Ectodermal cell (in vitro differentiated cells): ENCODE data around the gene ALDH4A1.

Experiments
- H3K27ac ChIP-seq: 2 replicates; pipeline ENCODE4 v1.7.0; 2013; ENCODE audit warnings: mild to moderate bottlenecking, low read depth, low read length; ENCODE audit not compliant: insufficient read depth, poor library complexity, severe bottlenecking
- H3K27me3 ChIP-seq: 2 replicates; pipeline ENCODE4 v1.7.0; 2013; ENCODE audit warnings: mild to moderate bottlenecking, low read length; ENCODE audit not compliant: insufficient read depth, control insufficient read depth, poor library complexity, severe bottlenecking
- H3K36me3 ChIP-seq: one replicate; pipeline ENCODE4 v1.7.0; 2013; ENCODE audit warnings: low read length; ENCODE audit not compliant: control insufficient read depth, insufficient read depth
- H3K4me1 ChIP-seq: one replicate; pipeline ENCODE4 v1.7.0; 2013; ENCODE audit warnings: low read length; ENCODE audit not compliant: control insufficient read depth, insufficient read depth
- H3K4me3 ChIP-seq: 2 replicates; pipeline ENCODE4 v1.7.0; 2013; ENCODE audit warnings: low read depth, low read length, control low read depth; ENCODE audit not compliant: insufficient read depth
- H3K9me3 ChIP-seq: 2 replicates; pipeline ENCODE4 v1.7.0; 2013; ENCODE audit warnings: mild to moderate bottlenecking, low read length, moderate library complexity; ENCODE audit not compliant: control insufficient read depth
- WGBS, 2 experiments: methylation state at CpG; one replicate each; pipeline ENCODE4 v1.1.7; 2013; ENCODE audit warnings: missing lambda C conversion rate in 2 of 2; 5-methylcytosine and 5-hydroxymethylcytosine counted together

ALDH4A1 gene

GRCh38 chr1:18884419-18884717 lies 18.0 kb downstream of the ALDH4A1 start:
- Histone ChIP-seq H3K4me1 (peaks cover 7% of the 10 kb centered on the region), H3K27me3 (no peaks in the 10 kb centered on the region), H3K9me3 (no peaks in the 10 kb centered on the region), H3K27ac (no peak overlapping the region), H3K36me3 (no peaks in the 10 kb centered on the region), H3K4me3 (no peak overlapping the region)
- WGBS, 2 experiments: 73 to 79% methylated on average over 4 of the region's 4 CpGs

DNA sequence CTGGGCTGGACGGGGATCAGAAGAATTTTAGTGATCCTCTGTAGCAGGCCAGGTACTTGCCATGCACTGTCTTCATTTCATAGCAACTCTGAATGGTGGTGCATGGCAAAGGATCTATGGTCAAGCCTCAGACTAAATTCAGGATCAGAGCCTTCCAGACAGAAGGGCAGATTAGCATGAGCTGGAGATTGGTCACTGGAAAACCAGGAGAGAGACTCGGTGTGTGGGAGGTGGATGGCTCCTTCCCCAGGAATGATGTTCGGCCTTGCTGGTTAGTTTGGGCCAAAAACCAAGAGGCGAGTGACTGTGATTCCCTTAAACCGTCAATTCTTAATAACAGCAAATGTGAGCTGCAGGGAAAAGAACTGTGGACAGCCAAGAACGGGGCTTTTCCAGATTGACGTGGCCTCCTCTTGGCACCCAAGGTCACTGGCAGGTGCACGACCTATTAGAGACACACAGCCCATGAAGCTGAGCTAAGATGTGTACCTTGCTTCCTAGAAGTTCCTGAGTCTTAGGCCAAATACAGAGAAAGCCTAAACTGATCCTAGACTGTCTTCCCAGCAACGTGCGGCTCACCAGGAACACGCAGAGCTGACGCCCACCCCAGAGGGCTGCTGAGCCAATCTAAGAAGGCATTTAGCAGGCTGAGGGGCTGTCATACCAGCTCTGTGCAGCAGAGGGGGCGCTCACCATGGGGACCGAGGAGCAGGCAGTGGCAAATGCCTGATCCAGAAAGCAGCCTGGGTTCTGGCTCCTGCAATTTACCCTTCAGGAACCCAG lies 18.5 kb downstream of the ALDH4A1 start:
- Histone ChIP-seq H3K27ac (no peak overlapping the region), H3K9me3 (no peaks in the 10 kb centered on the region), H3K36me3 (no peaks in the 10 kb centered on the region), H3K4me3 (no peak overlapping the region), H3K4me1 (peaks cover 8% of the 10 kb centered on the region), H3K27me3 (no peaks in the 10 kb centered on the region)
- whole genome bisulfite sequencing, 2 experiments: 66 to 69% methylated on average over 14 of the region's 14 CpGs

- 95 to 96% methylated on average over 23 of the region's 23 CpGs for WGBS, 2 experiments
- no peak overlapping the region for H3K4me3 ChIP-seq
- H3K4me1 ChIP-seq: peaks cover 8% of the 10 kb centered on the region
- no peaks in the 10 kb centered on the region for H3K36me3 ChIP-seq
- H3K9me3 ChIP-seq: no peaks in the 10 kb centered on the region
- H3K27me3 ChIP-seq: no peaks in the 10 kb centered on the region
- H3K27ac ChIP-seq: no peak overlapping the region
These were observed 19.3 kb downstream of the ALDH4A1 start for GRCh38 chr1:18883079-18883478.

DNA sequence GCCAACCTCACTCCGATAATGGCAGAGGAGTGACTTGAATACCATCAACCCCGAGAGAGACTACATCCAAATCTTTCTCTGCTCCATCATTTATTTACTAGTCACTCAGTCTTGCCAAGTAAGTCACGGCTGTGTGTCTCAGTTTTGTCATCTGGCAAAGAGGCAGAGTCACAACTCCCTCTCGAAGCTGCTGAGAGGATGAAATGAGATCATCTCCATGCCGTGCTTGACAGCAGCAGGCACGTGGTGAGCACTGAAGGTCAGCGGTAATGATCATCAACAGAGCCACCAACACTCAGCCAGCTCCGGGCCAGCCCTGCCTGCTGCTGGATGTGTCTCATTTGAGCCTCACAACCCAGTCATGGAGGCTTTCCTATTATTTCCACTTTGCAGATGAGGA lies 19.9 kb downstream of the ALDH4A1 start:
- Histone ChIP-seq H3K27me3 (no peaks in the 10 kb centered on the region), H3K4me1 (peaks cover 8% of the 10 kb centered on the region), H3K27ac (no peak overlapping the region), H3K4me3 (no peak overlapping the region), H3K36me3 (no peaks in the 10 kb centered on the region), H3K9me3 (no peaks in the 10 kb centered on the region)
- 93 to 95% methylated on average over 8 of the region's 8 CpGs for WGBS, 2 experiments

DNA sequence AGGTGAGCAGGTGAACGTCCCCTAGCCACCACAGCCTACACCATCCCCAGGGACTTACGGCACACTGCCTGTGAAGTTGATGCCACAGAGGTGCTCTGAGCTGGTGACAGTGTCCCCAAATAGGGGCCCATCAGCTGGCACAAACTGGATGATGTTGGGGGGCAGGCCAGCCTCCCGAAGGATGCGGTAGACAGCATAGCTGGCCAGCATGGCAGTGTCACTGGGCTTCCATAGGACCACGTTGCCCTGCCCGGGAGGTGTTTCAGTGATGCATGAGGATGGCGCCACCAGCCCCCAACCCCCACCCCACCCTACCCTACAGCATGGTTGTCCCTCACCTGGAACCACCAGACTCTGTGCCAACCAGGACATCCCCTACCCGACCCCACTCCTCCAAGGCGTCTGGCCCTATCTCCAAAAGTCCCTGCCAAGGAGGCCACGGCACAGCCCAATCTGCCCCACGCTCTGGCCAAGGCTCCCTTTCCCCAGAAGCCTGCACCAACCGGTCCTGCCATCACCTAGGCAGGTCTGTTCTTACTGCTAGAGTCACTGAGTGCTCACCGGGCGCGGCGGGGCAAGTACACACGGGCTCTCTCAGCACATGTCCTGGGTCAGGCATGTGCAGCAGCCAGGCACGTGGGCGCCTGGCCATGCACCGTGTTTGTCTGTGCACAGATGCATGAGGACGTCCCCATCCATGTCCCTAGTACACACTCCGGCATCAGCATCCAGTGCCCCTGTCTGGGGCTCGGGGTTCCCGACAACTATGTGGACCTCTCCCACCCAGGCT lies 20.5 kb downstream of the ALDH4A1 start:
- 96% methylated on average over 24 of the region's 24 CpGs for WGBS, 2 experiments
- Histone ChIP-seq H3K4me3 (no peak overlapping the region), H3K36me3 (no peaks in the 10 kb centered on the region), H3K9me3 (no peaks in the 10 kb centered on the region), H3K27ac (no peak overlapping the region), H3K27me3 (no peaks in the 10 kb centered on the region), H3K4me1 (peaks cover 8% of the 10 kb centered on the region)

GRCh38 chr1:18881164-18881563 lies 21.2 kb downstream of the ALDH4A1 start:
- Histone ChIP-seq H3K4me3 (no peak overlapping the region), H3K4me1 (peaks cover 8% of the 10 kb centered on the region), H3K9me3 (no peaks in the 10 kb centered on the region), H3K36me3 (no peaks in the 10 kb centered on the region), H3K27me3 (no peaks in the 10 kb centered on the region), H3K27ac (no peak overlapping the region)
- 94 to 95% methylated on average over 2 of the region's 2 CpGs for WGBS, 2 experiments

DNA sequence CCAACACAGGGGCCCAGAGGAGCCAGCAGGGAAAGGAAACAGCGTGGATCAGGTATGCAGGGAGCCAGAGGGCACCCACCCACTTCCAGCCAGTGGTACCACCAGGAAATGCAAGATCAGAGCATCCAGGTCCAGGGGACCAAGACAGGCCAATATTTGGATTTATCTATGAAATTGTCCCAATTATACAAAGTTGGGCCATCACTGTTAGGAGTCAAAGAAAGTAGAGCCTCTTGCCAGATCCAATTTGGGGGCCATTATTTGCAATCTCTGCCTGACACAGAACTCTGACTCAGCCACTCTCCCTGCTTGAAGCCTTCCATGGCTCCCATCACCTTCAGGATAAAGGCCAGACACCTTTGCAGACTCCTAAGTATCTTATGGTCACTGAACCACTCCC lies 21.8 kb downstream of the ALDH4A1 start:
- Histone ChIP-seq H3K9me3 (no peaks in the 10 kb centered on the region), H3K4me3 (no peak overlapping the region), H3K27ac (no peak overlapping the region), H3K27me3 (no peaks in the 10 kb centered on the region), H3K4me1 (peaks cover 8% of the 10 kb centered on the region), H3K36me3 (no peaks in the 10 kb centered on the region)
- 91 to 96% methylated on average over 1 of the region's 1 CpG for WGBS, 2 experiments

DNA sequence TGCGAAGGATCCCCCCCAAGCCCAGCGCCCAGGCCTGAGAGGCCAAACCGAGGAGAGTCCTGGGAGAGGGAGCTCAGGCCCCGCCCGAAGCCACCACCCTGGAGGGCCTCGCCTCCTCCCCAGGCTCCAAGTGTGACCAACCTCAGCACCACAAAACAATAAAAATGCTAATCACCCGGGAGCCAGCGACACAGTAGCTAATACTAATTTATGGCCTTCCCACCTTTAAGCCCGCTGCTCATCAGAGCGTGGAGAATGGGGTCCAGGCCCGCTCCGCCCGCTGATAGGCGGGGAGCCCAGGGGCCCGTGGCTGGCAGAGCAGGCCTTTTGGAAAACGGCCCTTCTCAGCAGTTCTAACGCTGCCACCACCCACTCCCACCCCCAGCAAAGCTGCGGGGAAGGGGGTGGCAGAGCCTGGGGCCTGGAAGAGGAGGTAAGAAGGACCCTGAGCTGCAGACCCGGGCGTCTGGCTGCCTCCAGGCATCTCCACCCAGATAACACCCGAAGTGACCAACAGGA lies 22.5 kb downstream of the ALDH4A1 start:
- Histone ChIP-seq H3K27me3 (no peaks in the 10 kb centered on the region), H3K27ac (no peak overlapping the region), H3K9me3 (no peaks in the 10 kb centered on the region), H3K36me3 (no peaks in the 10 kb centered on the region), H3K4me3 (no peak overlapping the region), H3K4me1 (peaks cover 8% of the 10 kb centered on the region)
- WGBS, 2 experiments: 67 to 68% methylated on average over 21 of the region's 21 CpGs

GRCh38 chr1:18879215-18879790 lies 23.1 kb downstream of the ALDH4A1 start:
- Histone ChIP-seq H3K4me1 (peaks cover 8% of the 10 kb centered on the region), H3K27ac (no peak overlapping the region), H3K9me3 (no peaks in the 10 kb centered on the region), H3K4me3 (no peak overlapping the region), H3K27me3 (no peaks in the 10 kb centered on the region), H3K36me3 (no peaks in the 10 kb centered on the region)
- WGBS, 2 experiments: 84 to 85% methylated on average over 12 of the region's 12 CpGs

- no peak overlapping the region for H3K4me3 ChIP-seq
- no peaks in the 10 kb centered on the region for H3K27me3 ChIP-seq
- H3K9me3 ChIP-seq: no peaks in the 10 kb centered on the region
- H3K4me1 ChIP-seq: peaks cover 8% of the 10 kb centered on the region
- H3K27ac ChIP-seq: no peak overlapping the region
- no peaks in the 10 kb centered on the region for H3K36me3 ChIP-seq
- whole genome bisulfite sequencing, 2 experiments: 86 to 89% methylated on average over 12 of the region's 12 CpGs
These were observed 23.7 kb downstream of the ALDH4A1 start for GRCh38 chr1:18878538-18879214.
